Colonic mucosa (tissue), 4 donors: ENCODE measurements around the gene C1orf210. TPM values are rescaled to one million over a fixed set of nuclear protein-coding genes. Genes with fewer than 3 reads are reported as not detected.

ENCODE experiments used
- DNase-seq: peaks from one replicate; pipeline ENCODE4 v3.0.0-alpha.2; 2020
- H3K27ac ChIP-seq: fragments of 200-600 bp; one replicate; pipeline ENCODE4 v1.8.0; 2021
- H3K27me3 ChIP-seq: fragments of 200-600 bp; one replicate; pipeline ENCODE4 v1.8.0; 2021
- H3K36me3 ChIP-seq: fragments of 200-600 bp; one replicate; pipeline ENCODE4 v1.8.0; 2021
- H3K4me1 ChIP-seq: fragments of 200-600 bp; one replicate; pipeline ENCODE4 v1.8.0; 2021; ENCODE audit warnings: mild to moderate bottlenecking
- H3K4me3 ChIP-seq: fragments of 200-600 bp; one replicate; pipeline ENCODE4 v1.8.0; 2021
- H3K9ac ChIP-seq, 2 donors: one replicate each; pipeline ENCODE4 v1.7.0; 2013; ENCODE audit warnings: control low read depth in 2 of 2, low read depth in 2 of 2, low read length in 2 of 2
- H3K9me3 ChIP-seq: fragments of 200-600 bp; one replicate; pipeline ENCODE4 v1.8.0; 2021
- CTCF ChIP-seq: fragments of 200-600 bp; IDR thresholded peaks from one replicate; pipeline ENCODE4 v1.8.0; 2022; ENCODE audit warnings: antibody characterized with exemption, mild to moderate bottlenecking
- intact Hi-C: fragments of 100-400 bp; cut with DNase I; formaldehyde crosslinking; loops from one replicate; pipeline ENCODE4 v1.14.1; 2022
- total RNA-seq, 2 donors: library from RNA; stranded (reverse); fragmentation: NEBNext Ultra II Directional in 1 of 2; extraction: Animal tissue kit (Norgen Biotek cat#: 25700) in 1 of 2; gene quantifications; one replicate each; pipeline ENCODE4 v1.2.1, GENCODE V29; 2021
- donor health status: healthy.
- donor health status: DM: no; HTN: no; CAD: no.
- donor health status: DM: no; HTN: no; CAD: no.

The C1orf210 gene
- total RNA-seq, 2 donors from 2014 or later = 67.4 to 94.3 TPM

DNA sequence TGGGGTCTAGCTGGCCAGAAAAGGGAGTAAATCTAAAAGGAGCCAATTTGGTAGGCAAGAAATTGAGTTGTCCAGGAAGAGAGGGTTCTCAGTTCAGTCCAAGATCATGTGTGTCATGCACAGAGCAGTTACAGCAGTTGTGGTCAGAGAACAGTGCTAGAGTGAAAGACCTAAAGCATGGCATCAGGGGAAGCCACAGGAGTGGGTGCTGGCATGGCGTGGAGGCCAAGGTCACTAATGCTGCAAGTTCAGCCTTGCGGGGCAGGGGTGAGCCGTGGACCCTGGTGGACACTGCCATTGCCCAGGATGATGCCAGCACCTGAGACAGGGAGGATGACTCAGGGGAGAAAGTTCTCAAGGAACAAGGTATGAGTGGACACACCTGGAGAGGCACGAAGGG is 32.2 kb downstream of the C1orf210 start:
- no peak for DNase-seq
- H3K36me3 ChIP-seq = no peaks in the 10 kb centered on the region
- no peaks in the 10 kb centered on the region for H3K27me3 ChIP-seq
- TF ChIP-seq CTCF = no peak
- intact Hi-C loops = no loop called here
- H3K4me1 ChIP-seq = no peaks in the 10 kb centered on the region
- H3K9ac ChIP-seq = no peak overlapping the region
- H3K4me3 ChIP-seq = no peak overlapping the region
- H3K27ac ChIP-seq = no peak overlapping the region
- H3K9me3 ChIP-seq = no peaks in the 10 kb centered on the region

GRCh38 chr1:43252225-43252624 is 33.2 kb downstream of the C1orf210 start:
- Histone ChIP-seq H3K9me3 (no peaks in the 10 kb centered on the region), H3K36me3 (no peaks in the 10 kb centered on the region), H3K27ac (no peak overlapping the region), H3K27me3 (no peaks in the 10 kb centered on the region), H3K4me1 (no peaks in the 10 kb centered on the region), H3K4me3 (no peak overlapping the region), H3K9ac (no peak overlapping the region)
- DNase-seq = no peak
- intact Hi-C loops = no loop called here
- no peak for TF ChIP-seq CTCF

DNA sequence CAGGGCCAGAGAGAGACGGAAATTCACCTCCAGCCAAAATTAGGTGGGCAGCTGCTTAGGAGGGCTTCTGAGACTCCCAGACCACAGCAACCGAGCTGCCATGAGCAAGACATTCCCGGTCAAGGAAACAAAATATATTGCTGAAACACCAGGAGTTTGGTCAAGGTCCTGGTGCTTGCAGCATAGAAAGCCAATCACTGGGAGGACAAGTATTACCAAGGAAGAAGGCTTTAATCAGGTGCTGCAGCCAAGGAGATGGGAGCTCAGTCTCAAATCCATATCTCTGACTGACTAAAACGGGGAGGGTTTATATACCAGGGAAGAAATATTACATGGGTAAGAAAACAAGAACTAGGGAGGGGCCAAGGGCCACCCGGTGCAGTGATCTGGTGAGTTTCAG is 34.4 kb downstream of the C1orf210 start:
- Histone ChIP-seq H3K27ac (no peak overlapping the region), H3K27me3 (no peaks in the 10 kb centered on the region), H3K36me3 (no peaks in the 10 kb centered on the region), H3K9ac (no peak overlapping the region), H3K9me3 (no peaks in the 10 kb centered on the region), H3K4me1 (no peaks in the 10 kb centered on the region), H3K4me3 (no peak overlapping the region)
- DNase-seq = no peak
- intact Hi-C loops = no loop called here
- TF ChIP-seq CTCF = no peak

GRCh38 chr1:43250351-43250761 is 35.0 kb downstream of the C1orf210 start:
- intact Hi-C loops = no loop called here
- Histone ChIP-seq H3K36me3 (no peaks in the 10 kb centered on the region), H3K4me3 (no peak overlapping the region), H3K27ac (no peak overlapping the region), H3K9me3 (no peaks in the 10 kb centered on the region), H3K27me3 (no peaks in the 10 kb centered on the region), H3K9ac (no peak overlapping the region), H3K4me1 (no peaks in the 10 kb centered on the region)
- DNase-seq = no peak
- no peak for TF ChIP-seq CTCF

DNA sequence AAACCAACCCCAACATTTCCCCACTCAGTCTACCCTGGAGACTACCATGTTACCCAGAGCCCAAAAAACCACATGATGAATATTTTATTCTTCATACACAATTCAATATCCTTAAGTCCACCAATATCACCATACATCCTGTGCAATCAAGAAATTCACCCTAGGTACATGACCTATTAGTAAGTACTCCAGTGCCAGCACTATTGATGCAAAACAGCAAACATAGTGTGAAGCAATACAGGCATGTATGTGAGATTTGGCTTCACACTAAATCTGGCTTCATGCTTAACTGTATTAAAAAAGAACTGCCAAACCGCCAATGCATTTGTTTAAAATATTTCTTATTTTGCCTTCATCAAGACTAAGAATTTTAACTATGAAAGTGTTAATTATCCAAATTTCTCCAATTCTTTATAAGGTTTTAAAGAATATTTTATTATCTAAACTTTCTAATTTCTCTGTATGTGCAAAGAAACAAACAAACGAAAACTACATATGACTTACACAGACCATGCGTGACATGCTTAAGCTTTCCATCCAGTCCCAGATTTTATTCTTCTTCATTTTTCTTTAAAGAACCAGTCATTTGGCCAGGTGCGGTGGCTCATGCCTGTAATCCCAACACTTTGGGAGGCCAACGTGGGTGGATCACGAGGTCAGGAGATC is 38.0 kb downstream of the C1orf210 start:
- H3K27me3 ChIP-seq = no peaks in the 10 kb centered on the region
- no peak for DNase-seq
- H3K9ac ChIP-seq = no peak overlapping the region
- H3K36me3 ChIP-seq = no peaks in the 10 kb centered on the region
- H3K4me1 ChIP-seq = no peaks in the 10 kb centered on the region
- intact Hi-C loops = no loop called here
- H3K9me3 ChIP-seq = no peaks in the 10 kb centered on the region
- TF ChIP-seq CTCF = no peak
- no peak overlapping the region for H3K4me3 ChIP-seq
- H3K27ac ChIP-seq = no peak overlapping the region
